Fibroblast of upper back skin (primary cell): ENCODE results near the gene LIN9.
"Not testable (repeated sequence)": the region's sequence is repeated elsewhere in the genome, so short reads cannot be mapped to it uniquely, and the experiment has no call there.

Source experiments
- DNase-seq: peaks from one replicate; pipeline ENCODE4 v3.0.0-alpha.2; 2013

LIN9 gene

GRCh38 chr1:226209307-226210059 is 99.5 kb downstream of the LIN9 start:
- no peak for DNase-seq

DNA sequence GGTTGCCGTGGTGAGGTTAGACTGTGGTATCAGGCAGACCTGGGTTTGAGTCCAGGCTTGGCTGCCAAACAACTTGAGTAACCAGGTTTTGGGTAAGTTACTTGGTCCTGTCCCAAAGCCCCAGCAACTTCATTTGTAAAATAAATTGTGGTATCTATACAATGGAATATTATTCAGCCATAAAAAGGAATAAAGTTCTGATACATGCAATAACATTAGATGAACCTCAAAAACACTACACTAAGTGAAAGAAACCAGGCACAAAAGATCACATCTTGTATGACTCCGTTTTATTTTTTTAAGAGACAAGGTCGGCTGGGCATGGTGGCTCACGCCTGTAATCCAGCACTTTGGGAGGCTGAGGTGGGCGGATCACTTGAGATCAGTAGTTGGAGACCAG is 101.9 kb downstream of the LIN9 start:
- DNase-seq = no peak

DNA sequence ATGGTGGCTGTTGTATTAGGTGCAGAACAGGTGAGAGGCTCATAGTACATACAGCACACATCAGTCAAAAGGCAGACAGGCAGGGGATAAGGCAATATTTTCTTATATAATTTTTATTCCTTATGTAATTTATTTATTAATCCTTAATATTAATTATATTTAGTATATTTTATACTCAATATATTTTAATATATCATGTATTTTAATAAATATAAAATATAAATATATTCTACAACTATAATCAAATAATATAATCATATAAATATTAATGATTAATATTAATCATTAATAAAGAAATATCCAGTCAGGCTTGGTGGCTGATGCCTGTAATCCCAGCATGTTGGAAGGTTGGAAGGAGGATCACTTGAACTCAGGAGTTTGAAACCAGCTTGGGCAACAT is 104.8 kb downstream of the LIN9 start:
- no peak for DNase-seq

DNA sequence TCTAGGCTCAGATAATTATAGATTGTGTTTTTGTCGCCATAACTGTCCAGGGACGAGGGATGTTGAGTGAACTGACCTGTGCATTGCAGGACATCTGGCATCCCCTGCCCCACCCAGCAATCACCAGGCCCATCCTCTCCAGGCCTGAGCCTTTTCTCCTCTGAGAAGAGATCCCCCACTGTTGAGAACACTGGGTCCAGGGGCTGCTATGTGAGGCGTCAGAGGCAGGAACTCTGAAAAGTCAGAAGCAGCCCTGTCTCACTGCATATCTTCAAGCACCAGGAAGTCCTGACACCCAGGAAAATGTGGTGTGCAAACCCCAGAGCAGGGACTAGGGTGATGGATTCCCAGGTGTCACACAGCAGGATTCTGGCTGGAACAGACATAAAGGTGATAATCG is 105.3 kb downstream of the LIN9 start:
- no peak for DNase-seq

DNA sequence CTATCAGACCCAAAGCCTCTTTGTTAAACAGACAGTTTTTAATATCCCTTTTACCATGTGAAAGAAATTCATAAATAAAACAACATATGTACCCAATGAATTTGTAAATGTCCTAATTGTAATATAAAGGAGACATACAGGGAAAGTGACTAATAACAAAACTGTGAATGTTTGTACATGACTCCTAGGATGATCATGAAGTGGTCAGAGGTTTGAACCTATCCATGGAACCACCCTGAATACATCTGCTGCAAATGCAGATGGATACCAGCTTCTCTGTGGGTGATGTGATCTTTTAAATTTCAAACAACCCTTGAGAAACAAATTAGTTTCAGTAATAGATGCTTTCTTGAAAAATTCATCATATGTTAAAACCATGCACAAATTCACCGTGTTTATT is 105.7 kb downstream of the LIN9 start:
- no peak for DNase-seq

- DNase-seq = not testable (repeated sequence)
These were observed 106.3 kb downstream of the LIN9 start for GRCh38 chr1:226202666-226203065.

- DNase-seq = no peak
These were observed 106.7 kb downstream of the LIN9 start for GRCh38 chr1:226202246-226202645.

- no peak for DNase-seq
These were observed 107.9 kb downstream of the LIN9 start for GRCh38 chr1:226201029-226201593.

DNA sequence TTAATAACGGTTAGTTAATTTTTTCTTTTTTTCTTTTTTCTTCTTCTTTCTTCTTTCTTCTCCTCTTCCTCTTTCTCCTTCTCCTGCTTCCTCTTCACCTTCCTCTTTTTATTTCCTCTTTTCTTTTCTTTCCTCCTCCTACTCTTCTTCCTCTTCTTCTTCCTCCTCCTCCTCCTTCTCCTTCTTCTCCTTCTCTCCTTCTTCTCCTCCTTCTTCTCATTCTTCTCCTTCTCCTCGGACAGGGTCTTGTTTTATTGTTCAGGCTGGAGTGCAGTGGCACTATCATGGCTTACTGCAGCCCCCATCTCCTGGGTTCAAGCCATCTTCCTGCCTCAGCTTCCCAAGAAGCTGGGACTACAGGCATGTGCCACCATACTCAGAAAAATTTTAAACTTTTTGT is 109.0 kb downstream of the LIN9 start:
- DNase-seq = no peak

- DNase-seq = no peak
These were observed 113.8 kb downstream of the LIN9 start for GRCh38 chr1:226195144-226195543.

DNA sequence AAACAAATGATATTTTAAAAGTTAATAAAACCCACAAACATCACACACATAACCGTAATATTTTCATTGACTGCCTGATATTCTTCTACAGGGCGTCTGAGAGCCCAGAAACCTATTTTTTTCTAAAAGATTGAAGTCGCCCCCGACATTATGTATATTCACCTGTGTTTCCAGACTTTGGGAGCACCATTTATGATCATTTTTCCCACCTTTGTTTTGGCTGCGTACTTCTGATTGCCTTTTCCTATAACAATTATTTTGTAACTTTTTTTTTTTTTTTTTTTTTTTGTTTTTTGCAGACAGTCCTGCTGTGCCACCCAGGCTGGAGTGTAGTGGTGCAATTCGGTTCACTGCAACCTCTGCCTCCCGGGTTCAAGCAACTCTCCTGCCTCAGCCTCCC is 121.6 kb downstream of the LIN9 start:
- no peak for DNase-seq

GRCh38 chr1:226187019-226187322 is 122.0 kb downstream of the LIN9 start:
- no peak for DNase-seq

DNA sequence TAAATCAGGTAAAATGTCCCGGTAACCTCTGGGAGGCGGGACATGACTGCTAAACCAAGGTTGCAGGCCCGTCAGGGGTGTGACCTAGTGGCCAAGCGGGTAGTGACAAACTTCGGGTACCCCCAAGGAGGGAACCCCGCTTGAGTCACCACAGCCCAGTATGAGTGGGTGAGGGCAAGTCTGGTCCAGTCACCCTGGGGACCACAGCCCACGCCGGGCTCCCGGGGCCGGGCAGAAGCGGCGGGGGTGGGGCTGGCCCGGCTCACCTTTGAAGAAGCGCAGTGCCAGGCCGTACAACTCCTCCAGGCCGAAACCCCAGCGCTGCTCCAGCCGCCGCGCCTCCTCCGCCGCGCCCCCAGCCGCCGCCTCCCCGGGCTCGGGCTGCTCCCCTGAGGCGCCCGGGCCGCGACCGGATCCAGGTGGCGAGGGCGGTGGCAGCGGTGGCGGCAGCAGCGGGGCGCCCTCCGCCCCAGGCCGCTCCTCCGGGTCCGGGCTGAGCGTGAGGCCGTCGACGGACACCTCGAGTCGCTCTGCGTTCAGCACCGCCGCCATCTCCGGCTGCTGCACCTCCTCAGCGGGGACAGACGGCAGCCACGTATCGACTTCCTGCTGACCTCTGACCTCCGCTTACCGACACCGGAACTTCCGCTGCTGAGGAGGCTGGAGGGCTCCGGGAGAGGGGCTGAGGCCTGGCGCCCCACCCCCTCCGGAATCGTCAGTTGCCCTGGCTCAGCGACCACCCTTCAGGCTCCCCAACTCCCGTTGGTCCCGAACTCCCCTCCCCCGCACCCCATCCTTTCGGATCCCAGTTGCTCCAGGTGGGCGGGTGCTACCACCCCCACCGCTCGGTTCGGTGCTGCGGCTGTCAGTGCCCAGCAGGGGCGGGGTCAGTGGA is 122.6 kb downstream of the LIN9 start, which contains the start of gene ACBD3:
Gene ACBD3, minus strand, starts transcription at position 618 of the 895 bp plus-strand sequence. Its CDS starts 66 bp downstream, at position 552.
- DNase-seq = peak; percentile 90

DNA sequence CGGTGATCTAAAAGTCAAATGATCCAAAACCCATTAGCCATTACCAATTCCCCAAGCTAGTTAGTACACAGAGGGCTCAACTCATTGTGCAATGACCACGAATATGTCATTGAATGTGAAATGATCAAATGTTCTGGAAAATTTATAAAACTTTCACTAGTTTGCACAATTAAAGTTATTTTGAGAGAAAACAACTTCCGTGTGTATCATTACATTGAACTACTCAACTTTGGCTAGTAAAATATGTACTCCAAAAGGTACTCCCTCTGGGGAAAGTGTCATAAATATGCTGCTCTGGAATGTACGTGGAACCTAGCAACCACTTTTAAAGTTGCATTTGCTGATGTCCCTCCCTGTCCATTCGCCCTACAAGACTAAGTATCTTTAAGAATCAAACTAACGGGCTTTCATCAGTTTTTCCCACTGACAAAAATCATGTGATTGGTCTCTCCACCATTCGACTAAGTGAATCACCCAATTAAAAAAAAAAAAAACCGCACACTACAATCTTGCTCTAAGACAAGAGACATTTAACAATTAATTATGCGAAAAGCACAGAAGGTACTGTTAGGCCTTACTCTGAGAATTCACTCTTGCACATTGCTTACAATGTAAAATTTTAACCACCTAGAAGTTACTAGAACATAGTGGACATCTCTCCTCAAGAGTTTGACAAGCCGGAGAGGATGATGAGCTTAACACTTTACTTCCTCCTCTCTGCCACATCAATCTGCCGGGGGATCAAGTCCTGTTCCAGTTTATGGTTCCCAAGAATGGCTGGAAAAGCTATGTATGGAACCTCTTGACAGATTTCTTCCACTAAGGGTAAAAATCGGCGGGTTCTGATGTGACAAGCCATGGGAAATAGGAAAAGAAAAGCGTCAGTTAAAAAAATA is 123.6 kb downstream of the LIN9 start:
- peak; percentile 20 for DNase-seq

DNA sequence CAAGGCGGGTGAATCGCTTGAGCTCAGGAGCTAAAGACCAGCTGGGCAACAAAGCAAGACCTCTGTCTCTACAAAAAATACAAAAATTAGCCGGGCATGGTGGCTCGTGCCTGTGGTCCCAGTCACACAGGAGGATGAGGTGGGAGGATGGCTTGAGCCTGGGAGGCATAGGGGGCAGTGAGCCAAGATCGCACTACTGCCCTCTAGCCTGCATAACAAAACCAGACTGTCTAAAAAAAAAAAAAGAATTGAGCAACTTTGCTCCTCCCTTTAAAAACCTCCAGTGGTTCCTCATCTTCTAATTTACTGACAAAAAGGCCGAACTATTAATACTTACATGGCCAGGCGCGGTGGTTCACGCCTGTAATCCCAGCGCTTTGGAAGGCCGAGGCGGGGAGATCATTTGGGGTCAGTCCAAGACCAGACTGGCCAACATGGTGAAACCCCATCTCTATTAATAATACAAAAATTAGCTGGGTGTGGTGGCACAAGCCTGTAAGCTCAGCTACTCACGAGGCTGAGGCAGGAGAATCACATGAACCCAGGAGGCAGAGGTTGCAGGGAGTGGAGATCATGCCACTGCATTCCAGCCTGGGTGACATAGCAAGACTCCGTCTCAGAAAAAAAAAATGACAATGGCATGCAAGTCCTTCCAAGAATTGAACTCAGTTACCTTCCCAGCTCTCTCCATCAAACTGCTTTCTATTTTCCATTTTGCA is 126.8 kb downstream of the LIN9 start:
- peak; percentile 42 for DNase-seq
